DOHH2 (cell line): Measurements from ENCODE around the gene ITPK1.

ENCODE experiments used
- H3F3A ChIP-seq: fragments of 200-600 bp; sonication (generic), shearing (Covaris generic); 2 replicates; pipeline ENCODE4 v1.6.0; 2016; ENCODE audit warnings: antibody characterized with exemption, mild to moderate bottlenecking; ENCODE audit not compliant: control insufficient read depth, insufficient read depth
- H3K27ac ChIP-seq: fragments of 200-600 bp; sonication (generic); 2 replicates; pipeline ENCODE4 v1.5.1; 2014; ENCODE audit warnings: low read depth, mild to moderate bottlenecking, low read length, moderate library complexity
- H3K27me3 ChIP-seq: fragments of 200-600 bp; sonication (generic); 2 replicates; pipeline ENCODE4 v1.6.1; 2014; ENCODE audit warnings: mild to moderate bottlenecking, low read length, mixed read lengths; ENCODE audit not compliant: control insufficient read depth
- H3K36me3 ChIP-seq: fragments of 200-600 bp; sonication (generic); 2 replicates; pipeline ENCODE4 v1.6.1; 2014; ENCODE audit warnings: mild to moderate bottlenecking, low read length, moderate library complexity, mixed read lengths; ENCODE audit not compliant: control insufficient read depth
- H3K4me1 ChIP-seq: fragments of 200-600 bp; sonication (generic); 2 replicates; pipeline ENCODE4 v1.6.1; 2014; ENCODE audit warnings: mild to moderate bottlenecking, low read length, mixed read lengths; ENCODE audit not compliant: control insufficient read depth
- H3K4me2 ChIP-seq: fragments of 200-600 bp; sonication (generic); 2 replicates; pipeline ENCODE4 v1.6.0; 2014; ENCODE audit warnings: mild to moderate bottlenecking, low read length, moderate library complexity
- H3K4me3 ChIP-seq: fragments of 200-600 bp; sonication (generic); 2 replicates; pipeline ENCODE4 v1.5.1; 2014; ENCODE audit warnings: mild to moderate bottlenecking, low read length, mixed read lengths
- H3K79me2 ChIP-seq: fragments of 200-600 bp; sonication (generic); 2 replicates; pipeline ENCODE4 v1.6.1; 2014; ENCODE audit warnings: mild to moderate bottlenecking, low read length, mixed read lengths; ENCODE audit not compliant: control insufficient read depth
- H3K9me2 ChIP-seq: fragments of 200-600 bp; sonication (generic); replicated peaks from 2 replicates; pipeline ENCODE4 v1.6.1; 2014; ENCODE audit warnings: mild to moderate bottlenecking, low read length, mixed read lengths; ENCODE audit not compliant: control insufficient read depth
- H3K9me3 ChIP-seq: fragments of 200-600 bp; sonication (generic); 2 replicates; pipeline ENCODE4 v1.6.1; 2014; ENCODE audit warnings: antibody characterized with exemption, low read length, mixed read lengths; ENCODE audit not compliant: control insufficient read depth, insufficient read depth
- H4K20me1 ChIP-seq: fragments of 200-600 bp; sonication (generic); 2 replicates; pipeline ENCODE4 v1.6.0; 2014; ENCODE audit warnings: low read depth, mild to moderate bottlenecking, antibody characterized with exemption, low read length, moderate library complexity; ENCODE audit not compliant: control insufficient read depth, insufficient read depth
- EZH2phosphoT487 ChIP-seq: fragments of 200-600 bp; sonication (generic); IDR thresholded peaks from 2 replicates; pipeline ENCODE4 v1.6.1; 2017; ENCODE audit warnings: borderline replicate concordance, mild to moderate bottlenecking, antibody characterized with exemption, low read length, moderate library complexity, mixed read lengths
- TF ChIP-seq, protein P1 (sequence below): fragments of 200-600 bp; sonication (generic); IDR thresholded peaks from one replicate; pipeline ENCODE4 v1.5.1; 2014; ENCODE audit warnings: antibody characterized with exemption, mild to moderate bottlenecking, low read depth, low read length; ENCODE audit not compliant: poor library complexity, severe bottlenecking

Gene ITPK1

DNA sequence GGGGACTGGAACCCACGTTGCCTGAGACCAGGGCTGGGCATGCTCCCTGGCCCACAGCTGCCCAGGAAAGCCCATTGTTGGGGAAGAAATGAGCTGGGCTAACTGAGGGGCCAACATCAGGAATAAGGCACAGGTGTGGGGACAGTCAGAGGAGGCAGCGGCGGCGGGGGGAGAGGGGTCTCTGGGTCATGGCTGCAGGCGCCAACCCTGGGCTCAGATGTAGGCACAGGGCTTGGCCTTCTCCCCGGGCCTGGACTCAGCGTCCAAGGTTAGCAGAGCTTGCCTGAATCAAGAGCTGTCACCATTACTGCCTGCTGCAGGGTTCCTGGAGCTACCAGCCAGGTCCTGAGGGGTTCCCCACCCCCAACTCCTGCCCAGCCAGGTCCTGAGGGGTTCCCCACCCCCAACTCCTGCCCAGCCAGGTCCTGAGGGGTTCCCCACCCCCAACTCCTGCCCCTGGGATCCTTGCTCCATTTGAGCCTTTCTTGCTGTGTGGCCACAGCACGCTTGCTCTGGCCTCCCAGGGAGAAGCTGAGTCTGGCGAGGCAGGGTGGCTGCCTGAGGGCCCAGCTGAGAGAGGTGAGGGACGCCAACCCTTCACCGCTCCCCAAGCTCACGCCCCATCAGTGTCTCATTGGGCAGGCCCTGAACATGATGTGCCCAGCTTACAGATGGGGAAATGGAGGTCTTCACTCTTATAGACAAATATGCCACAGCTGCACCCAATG, 186.6 kb downstream of the ITPK1 start:
- H3K27ac ChIP-seq: no peak overlapping the region
- no peak overlapping the region for H3K4me3 ChIP-seq
- H3K27me3 ChIP-seq: peaks cover 6% of the 10 kb centered on the region; the same call in 1 of the 2 replicates
- H3K36me3 ChIP-seq: no peaks in the 10 kb centered on the region
- H4K20me1 ChIP-seq: no peaks in the 10 kb centered on the region
- H3K9me2 ChIP-seq: no peaks in the 10 kb centered on the region
- no peaks in the 10 kb centered on the region for H3K79me2 ChIP-seq
- H3K9me3 ChIP-seq: no peaks in the 10 kb centered on the region
- no peaks in the 10 kb centered on the region for H3F3A ChIP-seq
- peaks cover 12% of the 10 kb centered on the region for H3K4me1 ChIP-seq
- no peak for TF ChIP-seq EZH2phosphoT487
- TF ChIP-seq, protein P1, sequence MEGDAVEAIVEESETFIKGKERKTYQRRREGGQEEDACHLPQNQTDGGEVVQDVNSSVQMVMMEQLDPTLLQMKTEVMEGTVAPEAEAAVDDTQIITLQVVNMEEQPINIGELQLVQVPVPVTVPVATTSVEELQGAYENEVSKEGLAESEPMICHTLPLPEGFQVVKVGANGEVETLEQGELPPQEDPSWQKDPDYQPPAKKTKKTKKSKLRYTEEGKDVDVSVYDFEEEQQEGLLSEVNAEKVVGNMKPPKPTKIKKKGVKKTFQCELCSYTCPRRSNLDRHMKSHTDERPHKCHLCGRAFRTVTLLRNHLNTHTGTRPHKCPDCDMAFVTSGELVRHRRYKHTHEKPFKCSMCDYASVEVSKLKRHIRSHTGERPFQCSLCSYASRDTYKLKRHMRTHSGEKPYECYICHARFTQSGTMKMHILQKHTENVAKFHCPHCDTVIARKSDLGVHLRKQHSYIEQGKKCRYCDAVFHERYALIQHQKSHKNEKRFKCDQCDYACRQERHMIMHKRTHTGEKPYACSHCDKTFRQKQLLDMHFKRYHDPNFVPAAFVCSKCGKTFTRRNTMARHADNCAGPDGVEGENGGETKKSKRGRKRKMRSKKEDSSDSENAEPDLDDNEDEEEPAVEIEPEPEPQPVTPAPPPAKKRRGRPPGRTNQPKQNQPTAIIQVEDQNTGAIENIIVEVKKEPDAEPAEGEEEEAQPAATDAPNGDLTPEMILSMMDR: no peak
- H3K4me2 ChIP-seq: no peak overlapping the region

DNA sequence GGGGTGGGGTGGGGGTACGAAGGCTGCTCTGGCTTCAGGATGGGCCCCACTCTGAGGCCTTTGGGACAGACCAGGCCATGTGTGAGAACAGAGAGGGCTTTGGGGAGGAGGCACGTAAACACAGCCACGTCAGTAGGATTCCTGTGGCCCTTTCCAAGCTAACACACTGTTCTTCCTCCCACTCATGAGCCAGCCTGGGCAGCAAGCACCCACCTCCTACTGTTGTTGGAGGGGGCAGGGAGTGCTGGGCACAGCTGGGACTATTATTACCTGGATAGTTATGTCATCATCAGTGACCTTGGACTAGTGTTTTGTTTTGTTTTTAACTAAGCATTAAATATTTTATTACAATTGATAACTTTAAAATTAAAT, 187.5 kb downstream of the ITPK1 start:
- Histone ChIP-seq H3K9me3 (no peaks in the 10 kb centered on the region), H3K79me2 (no peaks in the 10 kb centered on the region), H3K27me3 (peaks cover 6% of the 10 kb centered on the region; the same call in 1 of the 2 replicates), H3K4me1 (peaks cover 20% of the 10 kb centered on the region), H3K27ac (no peak overlapping the region), H3K9me2 (no peaks in the 10 kb centered on the region), H3K36me3 (no peaks in the 10 kb centered on the region), H4K20me1 (no peaks in the 10 kb centered on the region), H3F3A (no peaks in the 10 kb centered on the region), H3K4me2 (no peak overlapping the region), H3K4me3 (no peak overlapping the region)
- TF ChIP-seq, protein P1: no peak
- TF ChIP-seq EZH2phosphoT487: no peak

DNA sequence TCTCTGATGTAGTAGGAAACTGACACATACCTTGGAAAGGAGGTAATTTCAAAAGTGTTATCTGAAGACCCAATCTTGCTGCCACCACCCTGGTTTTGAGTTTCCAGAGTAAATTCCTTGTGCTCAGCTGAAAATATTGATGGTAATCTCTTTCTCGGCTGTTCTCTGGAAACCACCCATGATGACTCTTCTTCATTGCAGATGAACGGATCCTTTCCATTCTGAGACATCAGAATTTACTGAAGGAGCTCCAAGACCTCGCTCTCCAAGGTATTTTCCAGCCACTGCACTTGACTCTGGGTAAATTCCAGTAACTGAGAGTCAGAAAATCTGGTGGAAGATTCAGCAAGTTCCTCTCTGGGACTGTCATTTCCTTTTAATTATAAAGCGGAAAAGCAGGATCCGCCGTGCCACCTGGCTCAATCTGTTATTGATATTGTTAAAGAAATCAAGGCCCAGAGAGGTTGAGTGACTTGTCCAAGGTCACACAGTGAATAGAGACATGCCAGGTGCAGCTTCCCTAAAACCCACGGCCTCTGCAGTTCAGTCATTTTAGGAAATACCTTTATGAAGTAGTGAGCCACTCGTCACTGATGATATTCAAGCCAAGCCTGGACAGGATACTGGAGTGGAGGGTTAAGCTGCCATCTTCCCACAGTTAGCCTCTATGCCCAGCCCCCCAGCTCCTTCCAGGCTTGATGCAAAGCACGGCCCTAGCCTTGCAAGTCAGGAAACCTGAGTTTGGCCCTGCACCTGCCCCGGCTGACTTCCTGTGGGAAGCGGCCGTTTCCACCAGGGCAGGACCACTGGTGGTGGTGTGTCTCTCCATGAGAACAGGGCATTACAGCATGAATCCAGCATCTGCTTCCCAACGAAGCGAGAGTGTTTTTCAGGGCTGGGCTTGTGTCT, 188.1 kb downstream of the ITPK1 start:
- Histone ChIP-seq H3K27me3 (peaks cover 6% of the 10 kb centered on the region; the same call in 1 of the 2 replicates), H3K27ac (no peak overlapping the region), H3K9me2 (no peaks in the 10 kb centered on the region), H3K4me2 (no peak overlapping the region), H4K20me1 (no peaks in the 10 kb centered on the region), H3K4me3 (no peak overlapping the region), H3K4me1 (peaks cover 21% of the 10 kb centered on the region), H3K36me3 (no peaks in the 10 kb centered on the region), H3K9me3 (no peaks in the 10 kb centered on the region), H3F3A (no peaks in the 10 kb centered on the region), H3K79me2 (no peaks in the 10 kb centered on the region)
- TF ChIP-seq EZH2phosphoT487: no peak
- TF ChIP-seq, protein P1: no peak
